ENCODE measurements around the gene CREB1. TPM values are rescaled to one million over a fixed set of nuclear protein-coding genes. Genes with fewer than 3 reads are reported as not detected.
"Not testable (repeated sequence)": the region's sequence is repeated elsewhere in the genome, so short reads cannot be mapped to it uniquely, and the experiment has no call there.

The CREB1 gene
- total RNA-seq, 2 donors from 2014 or later: 17.9 to 20.1 TPM

DNA sequence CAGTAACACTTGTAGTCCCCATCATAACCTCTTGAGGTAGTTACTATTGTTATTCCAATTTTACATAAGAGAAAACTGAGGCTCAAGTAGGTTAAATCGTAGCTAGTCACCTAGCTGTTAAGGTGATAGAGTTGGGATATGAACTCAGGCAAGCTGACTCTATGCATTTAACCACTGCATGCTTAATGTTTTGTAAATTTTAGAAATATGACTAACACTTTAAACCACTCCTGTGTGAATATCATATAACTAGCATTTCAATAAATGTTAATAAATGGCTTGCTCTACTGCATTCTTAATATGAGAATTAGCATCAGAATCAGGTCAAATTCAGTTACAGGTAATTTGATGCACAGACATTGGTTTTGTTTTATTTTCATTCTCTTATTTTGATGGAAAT is 35.6 kb upstream of the CREB1 start:
- 73 to 95% methylated on average over 1 of the region's 1 CpG for WGBS, 2 donors
- DNase-seq (no peak), ATAC-seq (no peak)
- Histone ChIP-seq H3K27ac (no peak overlapping the region), H3K4me1 (no peaks in the 10 kb centered on the region), H3K4me3 (no peak overlapping the region), H3K36me3 (replicated peaks in 1 of 2; ENCODE audit: insufficient read depth in 1 of 2, low read depth in 2 of 2) (no peaks in the 10 kb centered on the region), H3K27me3 (no peaks in the 10 kb centered on the region), H3K9me3 (no peaks in the 10 kb centered on the region)
- no peak for TF ChIP-seq POLR2A (IDR thresholded peaks at IDR 0.05)
- TF ChIP-seq, protein P1, sequence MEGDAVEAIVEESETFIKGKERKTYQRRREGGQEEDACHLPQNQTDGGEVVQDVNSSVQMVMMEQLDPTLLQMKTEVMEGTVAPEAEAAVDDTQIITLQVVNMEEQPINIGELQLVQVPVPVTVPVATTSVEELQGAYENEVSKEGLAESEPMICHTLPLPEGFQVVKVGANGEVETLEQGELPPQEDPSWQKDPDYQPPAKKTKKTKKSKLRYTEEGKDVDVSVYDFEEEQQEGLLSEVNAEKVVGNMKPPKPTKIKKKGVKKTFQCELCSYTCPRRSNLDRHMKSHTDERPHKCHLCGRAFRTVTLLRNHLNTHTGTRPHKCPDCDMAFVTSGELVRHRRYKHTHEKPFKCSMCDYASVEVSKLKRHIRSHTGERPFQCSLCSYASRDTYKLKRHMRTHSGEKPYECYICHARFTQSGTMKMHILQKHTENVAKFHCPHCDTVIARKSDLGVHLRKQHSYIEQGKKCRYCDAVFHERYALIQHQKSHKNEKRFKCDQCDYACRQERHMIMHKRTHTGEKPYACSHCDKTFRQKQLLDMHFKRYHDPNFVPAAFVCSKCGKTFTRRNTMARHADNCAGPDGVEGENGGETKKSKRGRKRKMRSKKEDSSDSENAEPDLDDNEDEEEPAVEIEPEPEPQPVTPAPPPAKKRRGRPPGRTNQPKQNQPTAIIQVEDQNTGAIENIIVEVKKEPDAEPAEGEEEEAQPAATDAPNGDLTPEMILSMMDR (IDR thresholded peaks at IDR 0.05): no peak
- intact Hi-C loops (cut with DNase I): no loop called here

DNA sequence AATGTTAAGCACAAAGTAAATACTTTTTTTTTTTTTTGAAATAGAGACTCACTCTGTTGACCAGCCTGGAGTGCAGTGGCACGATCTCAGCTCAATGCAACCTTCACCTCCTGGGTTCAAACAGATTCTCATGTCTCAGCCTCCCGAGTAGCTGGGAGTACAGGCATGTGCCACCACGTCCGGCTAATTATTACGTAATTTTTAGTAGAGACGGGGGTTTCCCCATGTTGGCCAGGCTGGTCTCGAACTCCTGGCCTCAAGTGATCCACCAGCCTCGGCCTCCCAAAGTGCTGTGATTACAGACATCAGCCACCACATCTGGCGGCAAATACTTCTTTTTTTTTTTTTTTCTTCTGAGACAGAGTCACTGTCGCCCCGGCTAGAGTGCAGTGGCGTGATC is 32.8 kb upstream of the CREB1 start:
- H3K9me3 ChIP-seq; H3K4me3 ChIP-seq; H3K27me3 ChIP-seq; H3K27ac ChIP-seq; intact Hi-C loops (cut with DNase I); H3K36me3 ChIP-seq (replicated peaks in 1 of 2; ENCODE audit: insufficient read depth in 1 of 2, low read depth in 2 of 2); DNase-seq; H3K4me1 ChIP-seq; ATAC-seq: not testable (repeated sequence)
- WGBS, 2 donors: 79 to 84% methylated on average over 12 of the region's 12 CpGs

DNA sequence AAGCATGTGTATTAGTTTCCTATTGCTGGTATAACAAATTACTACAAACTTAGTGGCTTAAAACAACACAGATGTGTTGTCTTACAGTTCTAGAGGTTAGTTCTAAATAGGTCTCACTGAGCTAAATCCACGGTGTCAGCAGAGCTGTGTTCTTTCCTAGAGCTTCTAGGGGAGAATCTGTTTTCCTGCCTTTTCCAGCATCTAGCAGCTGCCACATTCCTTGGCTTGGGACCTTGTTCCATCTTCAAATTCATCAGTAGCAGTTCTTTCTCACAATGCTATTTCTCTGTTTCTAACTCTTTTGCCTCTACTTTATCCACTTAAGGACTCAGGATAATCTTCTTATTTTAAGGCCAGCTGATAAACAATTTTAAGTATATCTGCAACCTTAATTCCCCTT is 32.2 kb upstream of the CREB1 start:
- no peaks in the 10 kb centered on the region for H3K36me3 ChIP-seq (replicated peaks in 1 of 2; ENCODE audit: insufficient read depth in 1 of 2, low read depth in 2 of 2)
- H3K27ac ChIP-seq: no peak overlapping the region
- WGBS, 2 donors: 88 to 91% methylated on average over 1 of the region's 1 CpG
- TF ChIP-seq, protein P1 (IDR thresholded peaks at IDR 0.05): no peak
- TF ChIP-seq POLR2A (IDR thresholded peaks at IDR 0.05): no peak
- no peaks in the 10 kb centered on the region for H3K27me3 ChIP-seq
- H3K4me1 ChIP-seq: no peaks in the 10 kb centered on the region
- H3K9me3 ChIP-seq: no peaks in the 10 kb centered on the region
- ATAC-seq: no peak
- no peak overlapping the region for H3K4me3 ChIP-seq
- intact Hi-C loops (cut with DNase I): no loop called here
- no peak for DNase-seq

DNA sequence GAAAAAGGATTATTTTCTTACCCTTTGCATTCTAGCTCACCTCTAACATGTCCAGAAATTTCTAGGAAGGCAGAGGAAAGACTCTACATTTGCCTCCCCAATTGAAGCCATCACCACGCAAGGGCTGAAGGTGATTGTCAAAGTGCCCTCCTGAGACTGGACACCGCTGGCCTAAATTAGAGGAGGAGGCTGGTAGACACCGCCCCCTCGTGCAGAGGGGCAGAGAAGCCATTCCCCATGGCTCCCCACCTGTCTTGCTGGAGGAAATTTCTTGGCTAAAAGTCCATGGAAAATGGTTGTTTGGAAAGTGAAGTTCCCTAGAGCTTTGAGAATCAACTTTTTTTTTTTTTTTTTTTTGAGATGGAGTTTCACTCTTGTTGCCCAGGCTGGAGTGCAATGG is 31.3 kb upstream of the CREB1 start:
- WGBS, 2 donors: 83 to 87% methylated on average over 4 of the region's 4 CpGs
- H3K9me3 ChIP-seq: no peaks in the 10 kb centered on the region
- no peak for ATAC-seq
- H3K36me3 ChIP-seq (replicated peaks in 1 of 2; ENCODE audit: insufficient read depth in 1 of 2, low read depth in 2 of 2): no peaks in the 10 kb centered on the region
- H3K27me3 ChIP-seq: no peaks in the 10 kb centered on the region
- no peak overlapping the region for H3K4me3 ChIP-seq
- intact Hi-C loops (cut with DNase I): no loop called here
- no peak overlapping the region for H3K27ac ChIP-seq
- DNase-seq: no peak
- H3K4me1 ChIP-seq: no peaks in the 10 kb centered on the region
- TF ChIP-seq, protein P1 (IDR thresholded peaks at IDR 0.05): no peak
- no peak for TF ChIP-seq POLR2A (IDR thresholded peaks at IDR 0.05)

DNA sequence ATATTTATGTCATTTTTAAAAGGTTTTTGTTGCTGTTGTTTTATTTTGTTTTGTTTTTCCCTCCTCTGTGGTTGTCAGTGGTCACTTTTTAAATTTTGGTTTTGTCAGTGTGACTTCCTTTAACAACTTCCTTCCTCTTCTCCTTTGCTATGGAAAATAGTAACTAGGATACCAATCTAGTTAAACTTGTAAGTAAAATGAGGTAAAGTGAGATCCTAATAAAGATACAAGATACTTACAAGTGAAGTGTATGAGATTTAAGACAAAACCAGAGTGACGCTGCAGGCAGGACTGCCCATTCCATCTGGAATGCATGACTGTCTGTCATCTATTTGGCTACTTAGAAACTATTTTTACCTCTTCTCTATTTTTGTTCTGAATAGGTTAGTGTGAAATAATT is 30.6 kb upstream of the CREB1 start:
- Histone ChIP-seq H3K4me3 (no peak overlapping the region), H3K27me3 (no peaks in the 10 kb centered on the region), H3K9me3 (no peaks in the 10 kb centered on the region), H3K27ac (no peak overlapping the region), H3K4me1 (peaks cover under 1% of the 10 kb centered on the region), H3K36me3 (replicated peaks in 1 of 2; ENCODE audit: insufficient read depth in 1 of 2, low read depth in 2 of 2) (no peaks in the 10 kb centered on the region)
- 79 to 85% methylated on average over 1 of the region's 1 CpG for WGBS, 2 donors
- DNase-seq (no peak), ATAC-seq (no peak)
- TF ChIP-seq, protein P1 (IDR thresholded peaks at IDR 0.05): no peak
- no peak for TF ChIP-seq POLR2A (IDR thresholded peaks at IDR 0.05)
- intact Hi-C loops (cut with DNase I): no loop called here

Measured in body of pancreas (tissue), 4 donors.